PC-3 (cell line): ENCODE data around the gene CLDN19.

ENCODE experiments used
- EZH2 ChIP-seq: fragments of 300-600 bp; sonication (generic); IDR thresholded peaks from one replicate; pipeline ENCODE4 v1.6.1; 2017; ENCODE audit warnings: antibody characterized with exemption, mild to moderate bottlenecking, low read length; ENCODE audit not compliant: unreplicated experiment
- EZH2phosphoT487 ChIP-seq: fragments of 300-600 bp; sonication (generic); IDR thresholded peaks from 2 replicates; pipeline ENCODE4 v1.6.1; 2018; ENCODE audit warnings: mild to moderate bottlenecking, antibody characterized with exemption, low read length, borderline replicate concordance

DNA sequence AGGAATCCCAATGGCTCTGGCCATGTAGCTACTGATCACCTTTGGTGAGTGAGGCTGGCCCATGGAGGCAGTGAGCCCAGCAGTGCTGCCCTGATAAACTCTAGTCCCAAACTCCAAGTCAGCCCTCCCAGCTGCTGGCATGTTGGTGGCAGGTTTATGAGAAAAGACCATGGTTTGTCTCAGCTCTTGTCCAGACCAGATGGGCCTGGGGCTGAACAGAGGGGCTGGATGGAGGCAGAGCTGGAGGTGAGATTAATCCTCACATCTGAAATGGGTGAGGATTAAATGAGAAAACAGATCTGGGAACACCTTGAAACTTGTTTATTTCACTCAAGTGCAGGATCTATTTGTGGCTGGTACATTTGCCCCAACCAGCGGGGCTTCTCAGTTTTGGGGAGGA lies 48.0 kb upstream of the CLDN19 start:
- no peak for TF ChIP-seq EZH2phosphoT487
- TF ChIP-seq EZH2 = no peak
